GM18502 (cell line): Measurements from ENCODE around the gene NCDN.
"Not testable (repeated sequence)": the region's sequence is repeated elsewhere in the genome, so short reads cannot be mapped to it uniquely, and the experiment has no call there.

Experiments used
- ATAC-seq: cut with Tn5 transposase; IDR thresholded peaks from one replicate; pipeline ENCODE4 v1.9.1; 2021; ENCODE audit warnings: mild to moderate bottlenecking; ENCODE audit not compliant: unreplicated experiment, poor library complexity

The NCDN gene

GRCh38 chr1:35567947-35568558 lies 10.5 kb downstream of the NCDN start:
- ATAC-seq, result no peak

- ATAC-seq, result no peak
Observed at GRCh38 chr1:35568975-35569395, 11.4 kb downstream of the NCDN start.

- no peak for ATAC-seq
Observed at GRCh38 chr1:35569936-35570335, 12.3 kb downstream of the NCDN start.

GRCh38 chr1:35570589-35571137 lies 13.1 kb downstream of the NCDN start:
- no peak for ATAC-seq

GRCh38 chr1:35571263-35571662 lies 13.7 kb downstream of the NCDN start:
- no peak for ATAC-seq

- ATAC-seq, result no peak
Observed at GRCh38 chr1:35572296-35572695, 14.7 kb downstream of the NCDN start.

GRCh38 chr1:35573198-35574124 lies 15.9 kb downstream of the NCDN start, which contains the start of gene TFAP2E:
Gene TFAP2E, plus strand, starts transcription at chr1:35573314. Its CDS starts 264 bp downstream, at chr1:35573578.
- no peak for ATAC-seq

- no peak for ATAC-seq
Observed at GRCh38 chr1:35574125-35574654, 16.6 kb downstream of the NCDN start.

GRCh38 chr1:35574655-35575415 lies 17.2 kb downstream of the NCDN start:
- ATAC-seq, result no peak

- no peak for ATAC-seq
Observed at GRCh38 chr1:35575416-35575958, 17.9 kb downstream of the NCDN start.

- ATAC-seq, result no peak
Observed at GRCh38 chr1:35576061-35576765, 18.6 kb downstream of the NCDN start.

GRCh38 chr1:35576766-35577070 lies 19.1 kb downstream of the NCDN start:
- not testable (repeated sequence) for ATAC-seq

- peak; percentile 79 for ATAC-seq
Observed at GRCh38 chr1:35577071-35577998, 19.7 kb downstream of the NCDN start.

- no peak for ATAC-seq
Observed at GRCh38 chr1:35580949-35581388, 23.4 kb downstream of the NCDN start.

GRCh38 chr1:35581621-35582020 lies 24.0 kb downstream of the NCDN start:
- ATAC-seq, result not testable (repeated sequence)

- no peak for ATAC-seq
Observed at GRCh38 chr1:35585281-35585680, 27.7 kb downstream of the NCDN start.

GRCh38 chr1:35585805-35586204 lies 28.2 kb downstream of the NCDN start:
- ATAC-seq, result not testable (repeated sequence)

- ATAC-seq, result no peak
Observed at GRCh38 chr1:35586808-35587207, 29.2 kb downstream of the NCDN start.
